Adrenal gland (tissue), 5 donors: ENCODE data around the gene DCAF15.

Experiments
- CTCF ChIP-seq, 6 experiments: fragments of 450-650 bp in 4 of 6; fragments of 200-600 bp in 2 of 6; sonication (generic) in 1 of 6; IDR thresholded peaks; 1 replicate in 5 of 6; 2 replicates in 1 of 6; pipeline versions ENCODE4 v1.5.1 to v1.8.0; 2016 to 2021; ENCODE audit warnings: antibody characterized with exemption in 6 of 6, mild to moderate bottlenecking in 2 of 6, moderate library complexity in 1 of 6
- POLR2A ChIP-seq, 2 donors: fragments of 450-650 bp; IDR thresholded peaks; one replicate each; pipeline ENCODE4 v1.6.1; 2017; ENCODE audit warnings: antibody characterized with exemption in 2 of 2, mild to moderate bottlenecking in 2 of 2, moderate library complexity in 1 of 2
- donor health status: DM: no; HTN: no; CAD: no.

GRCh38 chr19:13999085-13999484, 46.8 kb downstream of the DCAF15 start:
- TF ChIP-seq CTCF (IDR thresholded peaks at IDR 0.05) (no peak), POLR2A (IDR thresholded peaks at IDR 0.05) (no peak)
